HEK293 (cell line): ENCODE measurements around the gene LIMCH1.
"Not testable (repeated sequence)": the region's sequence is repeated elsewhere in the genome, so short reads cannot be mapped to it uniquely, and the experiment has no call there.

ENCODE experiments used
- CTCF ChIA-PET: fragments of 350-600 bp; formaldehyde crosslinking; extraction: SDS; loops from one replicate; lab custom pipeline; 2021; ENCODE audit warnings: antibody characterized with exemption; lab: Yijun Ruan, JAX
- POLR2A ChIA-PET: fragments of 300-600 bp; formaldehyde crosslinking; extraction: SDS; loops from one replicate; lab custom pipeline; 2020; ENCODE audit warnings: antibody characterized with exemption, inconsistent platforms; lab: Yijun Ruan, JAX
- H3K27ac ChIP-seq: fragments of 200-500 bp; sonication (Bioruptor generic); 2 replicates; pipeline ENCODE4 v1.5.1; 2014; ENCODE audit warnings: low read depth, low read length, control low read depth, inconsistent platforms; ENCODE audit errors: extremely low read depth
- H3K36me3 ChIP-seq, 2 experiments: fragments of 200-500 bp in 1 of 2; sonication (Bioruptor generic) in 1 of 2; 1 replicate in 1 of 2; 2 replicates in 1 of 2; pipeline ENCODE4 v1.5.1; 2014 to 2017; ENCODE audit warnings: inconsistent platforms in 2 of 2, low read length in 2 of 2; ENCODE audit not compliant: control insufficient read depth in 2 of 2, insufficient read depth in 1 of 2
- H3K4me1 ChIP-seq: fragments of 200-500 bp; sonication (Bioruptor generic); 2 replicates; pipeline ENCODE4 v1.5.1; 2014; ENCODE audit warnings: mild to moderate bottlenecking, low read length, inconsistent platforms; ENCODE audit not compliant: control insufficient read depth, insufficient read depth
- H3K4me3 ChIP-seq: 2 replicates; pipeline ENCODE4 v1.5.1; 2011; ENCODE audit warnings: low read depth, mild to moderate bottlenecking, control low read depth, low read length, moderate library complexity
- H3K9me3 ChIP-seq: fragments of 200-500 bp; sonication (Bioruptor generic); 2 replicates; pipeline ENCODE4 v1.5.1; 2014; ENCODE audit warnings: low read depth, low read length, inconsistent platforms; ENCODE audit not compliant: control insufficient read depth, insufficient read depth
- BCL11B ChIP-seq: fragments of 450-650 bp; formaldehyde crosslinking; IDR thresholded peaks from 2 replicates; pipeline ENCODE4 v1.5.1; 2016; ENCODE audit warnings: low read depth, missing biosample characterization, missing genetic modification characterization
- GLI4 ChIP-seq: fragments of 450-650 bp; formaldehyde crosslinking; IDR thresholded peaks from 2 replicates; pipeline ENCODE4 v1.5.1; 2016; ENCODE audit warnings: missing biosample characterization, missing genetic modification characterization
- HIC1 ChIP-seq: fragments of 450-650 bp; formaldehyde crosslinking; IDR thresholded peaks from 2 replicates; pipeline ENCODE4 v1.5.1; 2016; ENCODE audit warnings: missing biosample characterization, missing genetic modification characterization
- KLF7 ChIP-seq: fragments of 450-650 bp; formaldehyde crosslinking; IDR thresholded peaks from 2 replicates; pipeline ENCODE4 v1.5.1; 2016; ENCODE audit warnings: missing biosample characterization, missing genetic modification characterization, borderline replicate concordance
- OSR2 ChIP-seq: fragments of 450-650 bp; formaldehyde crosslinking; IDR thresholded peaks from 2 replicates; pipeline ENCODE4 v1.5.1; 2016; ENCODE audit warnings: missing biosample characterization, missing genetic modification characterization
- PBX3 ChIP-seq: sonication (generic); formaldehyde crosslinking; IDR thresholded peaks from 2 replicates; pipeline ENCODE4 v1.8.1; 2022; ENCODE audit warnings: mild to moderate bottlenecking, moderate library complexity, missing genetic modification reagents
- PRDM1 ChIP-seq: fragments of 450-650 bp; formaldehyde crosslinking; IDR thresholded peaks from 2 replicates; pipeline ENCODE4; 2016; ENCODE audit warnings: missing biosample characterization, missing genetic modification characterization
- SCRT1 ChIP-seq: fragments of 450-650 bp; formaldehyde crosslinking; IDR thresholded peaks from 2 replicates; pipeline ENCODE4 v1.5.1; 2016; ENCODE audit warnings: missing biosample characterization, missing genetic modification characterization, borderline replicate concordance
- SP7 ChIP-seq: fragments of 450-650 bp; formaldehyde crosslinking; IDR thresholded peaks from 2 replicates; pipeline ENCODE4 v1.5.1; 2016; ENCODE audit warnings: missing biosample characterization, missing genetic modification characterization
- TRIM28 ChIP-seq: IDR thresholded peaks from 2 replicates; pipeline ENCODE4 v1.6.1; 2011; ENCODE audit warnings: low read length, control low read depth, borderline replicate concordance
- ZFP3 ChIP-seq: fragments of 450-650 bp; formaldehyde crosslinking; IDR thresholded peaks from 2 replicates; pipeline ENCODE4 v1.5.1; 2016; ENCODE audit warnings: low read depth, missing biosample characterization, missing genetic modification characterization
- ZNF18 ChIP-seq: fragments of 450-650 bp; formaldehyde crosslinking; IDR thresholded peaks from 2 replicates; pipeline ENCODE4 v1.5.1; 2016; ENCODE audit warnings: missing biosample characterization, missing genetic modification characterization
- ZNF2 ChIP-seq: fragments of 450-650 bp; formaldehyde crosslinking; IDR thresholded peaks from 2 replicates; pipeline ENCODE4 v1.5.1; 2016; ENCODE audit warnings: missing biosample characterization, missing genetic modification characterization
- ZNF24 ChIP-seq: fragments of 450-650 bp; formaldehyde crosslinking; IDR thresholded peaks from 2 replicates; pipeline ENCODE4 v1.5.1; 2016; ENCODE audit warnings: missing biosample characterization, missing genetic modification characterization
- ZNF341 ChIP-seq: fragments of 450-650 bp; formaldehyde crosslinking; IDR thresholded peaks from 2 replicates; pipeline ENCODE4; 2016; ENCODE audit warnings: low read depth, missing biosample characterization, missing genetic modification characterization
- ZNF433 ChIP-seq: fragments of 450-650 bp; formaldehyde crosslinking; IDR thresholded peaks from 2 replicates; pipeline ENCODE4 v1.5.1; 2016; ENCODE audit warnings: missing biosample characterization, missing genetic modification characterization, low read depth
- ZNF548 ChIP-seq: fragments of 450-650 bp; formaldehyde crosslinking; IDR thresholded peaks from 2 replicates; pipeline ENCODE4 v1.5.1; 2016; ENCODE audit warnings: missing biosample characterization, missing genetic modification characterization
- ZNF549 ChIP-seq: fragments of 450-650 bp; IDR thresholded peaks from 2 replicates; pipeline ENCODE4 v1.5.1; 2018; ENCODE audit warnings: missing biosample characterization, missing genetic modification characterization, mild to moderate bottlenecking, inconsistent platforms, moderate library complexity
- ZNF585B ChIP-seq: fragments of 450-650 bp; formaldehyde crosslinking; IDR thresholded peaks from 2 replicates; pipeline ENCODE4 v1.5.1; 2016; ENCODE audit warnings: missing biosample characterization, missing genetic modification characterization
- ZNF600 ChIP-seq: fragments of 450-650 bp; formaldehyde crosslinking; IDR thresholded peaks from 2 replicates; pipeline ENCODE4 v1.5.1; 2016; ENCODE audit warnings: missing biosample characterization, missing genetic modification characterization
- ZNF610 ChIP-seq: fragments of 450-650 bp; formaldehyde crosslinking; IDR thresholded peaks from 2 replicates; pipeline ENCODE4 v1.5.1; 2016; ENCODE audit warnings: missing biosample characterization, missing genetic modification characterization, borderline replicate concordance
- ZNF621 ChIP-seq: fragments of 450-650 bp; formaldehyde crosslinking; IDR thresholded peaks from 2 replicates; pipeline ENCODE4 v1.5.1; 2017; ENCODE audit warnings: missing biosample characterization, missing genetic modification characterization
- ZNF776 ChIP-seq: fragments of 450-650 bp; formaldehyde crosslinking; IDR thresholded peaks from 2 replicates; pipeline ENCODE4 v1.5.0; 2017; ENCODE audit warnings: missing biosample characterization, missing genetic modification characterization, borderline replicate concordance
- ZNF785 ChIP-seq: fragments of 450-650 bp; formaldehyde crosslinking; IDR thresholded peaks from 2 replicates; pipeline ENCODE4 v1.5.1; 2016; ENCODE audit warnings: missing biosample characterization, missing genetic modification characterization
- ZSCAN18 ChIP-seq: fragments of 450-650 bp; formaldehyde crosslinking; IDR thresholded peaks from 2 replicates; pipeline ENCODE4 v1.5.1; 2016; ENCODE audit warnings: missing biosample characterization, missing genetic modification characterization

Gene LIMCH1

GRCh38 chr4:41538017-41538733 lies at the start of gene LIMCH1 (continued):
- TF ChIP-seq ZNF24 (tag by site-specific recombination) (no peak), ZNF600 (peak; percentile 88)

GRCh38 chr4:41491081-41491576 lies 46.8 kb upstream of the LIMCH1 start:
- H3K27ac ChIP-seq, H3K9me3 ChIP-seq, CTCF ChIA-PET, H3K4me1 ChIP-seq, H3K36me3 ChIP-seq, H3K4me3 ChIP-seq, POLR2A ChIA-PET: not testable (repeated sequence)

GRCh38 chr4:41496977-41497376 lies 41.0 kb upstream of the LIMCH1 start:
- Histone ChIP-seq H3K4me1 (no peaks in the 10 kb centered on the region), H3K36me3 (no peaks in the 10 kb centered on the region), H3K4me3 (no peak overlapping the region), H3K27ac (no peak overlapping the region), H3K9me3 (no peaks in the 10 kb centered on the region)
- TF ChIP-seq ZNF549 (no peak), TRIM28 (no peak), BCL11B (tag by site-specific recombination) (no peak), HIC1 (tag by site-specific recombination) (no peak), SP7 (tag by site-specific recombination) (no peak), ZNF785 (tag by site-specific recombination) (no peak), GLI4 (tag by site-specific recombination) (no peak), ZNF341 (tag by site-specific recombination) (no peak), ZSCAN18 (tag by site-specific recombination) (no peak), ZNF776 (tag by site-specific recombination) (no peak), OSR2 (no peak), PRDM1 (tag by site-specific recombination) (no peak), PBX3 (CRISPR knock-in tag) (no peak)
- CTCF ChIA-PET, result no interaction called here
- POLR2A ChIA-PET, result no interaction called here

- Histone ChIP-seq H3K4me1 (no peaks in the 10 kb centered on the region), H3K9me3 (no peaks in the 10 kb centered on the region), H3K4me3 (no peak overlapping the region), H3K27ac (no peak overlapping the region), H3K36me3 (no peaks in the 10 kb centered on the region)
- ChIA-PET CTCF (no interaction called here), POLR2A (no interaction called here)
- TF ChIP-seq ZFP3 (tag by site-specific recombination) (no peak), SCRT1 (tag by site-specific recombination) (no peak), ZNF2 (tag by site-specific recombination) (no peak), SP7 (tag by site-specific recombination) (no peak), ZNF18 (tag by site-specific recombination) (no peak), ZNF585B (tag by site-specific recombination) (no peak), ZNF433 (tag by site-specific recombination) (no peak), ZNF548 (tag by site-specific recombination) (no peak), ZNF24 (tag by site-specific recombination) (no peak), ZNF610 (no peak), ZNF621 (tag by site-specific recombination) (no peak), KLF7 (no peak)
Observed at GRCh38 chr4:41498177-41498576, 39.8 kb upstream of the LIMCH1 start.
